ENCODE results near the gene EFNB2.

EFNB2 gene, protein sequence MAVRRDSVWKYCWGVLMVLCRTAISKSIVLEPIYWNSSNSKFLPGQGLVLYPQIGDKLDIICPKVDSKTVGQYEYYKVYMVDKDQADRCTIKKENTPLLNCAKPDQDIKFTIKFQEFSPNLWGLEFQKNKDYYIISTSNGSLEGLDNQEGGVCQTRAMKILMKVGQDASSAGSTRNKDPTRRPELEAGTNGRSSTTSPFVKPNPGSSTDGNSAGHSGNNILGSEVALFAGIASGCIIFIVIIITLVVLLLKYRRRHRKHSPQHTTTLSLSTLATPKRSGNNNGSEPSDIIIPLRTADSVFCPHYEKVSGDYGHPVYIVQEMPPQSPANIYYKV

DNA sequence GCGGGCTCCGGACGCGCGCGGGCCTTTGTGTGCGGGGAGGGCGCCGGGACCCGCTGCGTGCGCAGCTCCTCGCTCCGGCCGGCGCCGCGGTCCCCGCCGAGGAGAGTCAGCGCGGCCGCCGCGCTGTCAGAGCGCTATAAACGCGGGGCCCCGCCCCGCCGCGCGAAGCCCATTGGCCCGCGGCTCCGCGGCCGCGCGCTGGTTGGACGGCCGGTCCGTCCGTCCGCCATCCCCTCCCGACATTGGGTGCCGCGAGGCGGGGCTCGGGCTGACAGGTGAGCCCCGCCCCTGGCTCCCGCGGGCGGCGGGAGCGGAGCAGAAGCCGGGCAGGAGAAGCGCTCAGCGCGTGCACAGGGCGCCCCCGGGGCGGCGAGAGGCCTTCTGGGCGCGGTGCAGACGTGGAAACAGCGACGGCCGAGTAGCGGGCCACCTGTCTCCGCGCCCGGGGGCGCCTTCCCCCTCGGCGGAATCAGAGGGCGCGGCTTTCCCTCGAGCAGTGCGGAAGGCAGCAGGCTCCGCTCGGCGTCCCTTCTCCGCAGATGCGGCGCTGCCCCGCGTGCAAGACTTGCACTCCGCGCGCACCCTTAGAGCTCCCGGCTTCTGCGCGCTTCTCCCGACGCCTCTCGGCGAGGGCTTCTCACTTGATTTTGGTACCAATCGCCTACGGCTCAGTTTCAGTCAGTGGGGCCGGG, at the start of gene EFNB2:
Gene EFNB2 (minus strand): TSS at position 111 of the 692 bp plus-strand sequence. CDS start 698 bp downstream, outside the sequence.
- peak; percentile 95 for DNase-seq (ENCODE audit: low read depth)

DNA sequence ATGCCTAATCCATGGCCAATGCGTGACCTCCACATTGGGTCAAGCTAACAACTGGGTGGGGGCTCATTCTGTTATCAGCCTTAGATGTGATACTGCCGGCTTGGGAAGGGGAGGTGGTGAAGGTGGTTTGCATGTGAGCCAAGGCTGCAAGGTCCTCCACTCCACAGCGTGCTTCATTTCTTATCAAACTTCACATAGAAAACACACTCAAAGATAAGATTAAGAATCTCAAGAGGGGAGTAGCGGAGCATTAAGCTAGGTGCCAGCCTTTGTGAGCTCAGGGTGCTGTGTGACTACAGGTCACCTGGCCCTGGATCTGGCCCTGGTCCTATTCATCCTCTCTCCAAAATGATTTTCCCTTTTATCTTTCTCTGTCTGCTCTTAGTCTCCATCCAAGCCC, 45.8 kb upstream of the EFNB2 start:
- no peak for DNase-seq (ENCODE audit: low read depth)

DNA sequence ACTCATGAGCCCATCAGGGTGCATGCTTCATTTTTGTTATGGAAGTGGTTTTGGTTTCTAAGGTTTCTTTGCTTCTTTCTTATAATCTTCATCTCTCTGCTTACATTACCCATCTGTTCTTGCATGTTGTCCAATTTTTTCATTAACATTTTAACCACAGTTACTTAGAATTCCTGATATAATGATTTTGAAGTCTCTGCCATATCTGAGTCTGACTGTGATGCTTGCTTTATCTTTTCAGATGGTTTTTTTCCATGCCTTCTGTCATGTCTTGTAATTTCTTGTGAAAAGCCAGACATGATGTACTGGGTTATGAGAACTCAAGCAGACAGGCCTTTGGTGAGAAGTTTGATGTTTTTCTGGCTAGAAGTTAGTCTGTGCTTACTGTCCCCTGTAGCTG, 40.4 kb upstream of the EFNB2 start:
- no peak for DNase-seq (ENCODE audit: low read depth)

DNA sequence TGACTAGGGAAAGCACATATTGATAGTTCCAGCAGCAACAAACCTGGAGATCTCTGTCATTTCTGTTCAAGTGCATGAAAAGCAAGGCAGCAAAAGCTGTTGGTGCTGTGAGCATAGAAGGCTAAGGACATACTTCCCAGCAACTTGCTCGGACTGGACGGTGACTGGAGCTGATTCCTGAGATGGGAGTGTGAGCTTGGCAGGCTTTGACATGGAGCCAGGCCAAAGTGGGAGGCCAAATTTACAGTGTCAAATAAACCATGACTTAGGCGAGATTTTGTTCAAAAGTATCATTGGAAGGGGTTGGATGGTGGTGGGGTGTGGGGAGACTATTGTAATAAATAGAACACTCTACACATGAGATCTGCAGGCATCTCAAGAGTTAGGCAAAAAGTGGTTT, 38.4 kb upstream of the EFNB2 start:
- peak; percentile 37 for DNase-seq (ENCODE audit: low read depth)

DNA sequence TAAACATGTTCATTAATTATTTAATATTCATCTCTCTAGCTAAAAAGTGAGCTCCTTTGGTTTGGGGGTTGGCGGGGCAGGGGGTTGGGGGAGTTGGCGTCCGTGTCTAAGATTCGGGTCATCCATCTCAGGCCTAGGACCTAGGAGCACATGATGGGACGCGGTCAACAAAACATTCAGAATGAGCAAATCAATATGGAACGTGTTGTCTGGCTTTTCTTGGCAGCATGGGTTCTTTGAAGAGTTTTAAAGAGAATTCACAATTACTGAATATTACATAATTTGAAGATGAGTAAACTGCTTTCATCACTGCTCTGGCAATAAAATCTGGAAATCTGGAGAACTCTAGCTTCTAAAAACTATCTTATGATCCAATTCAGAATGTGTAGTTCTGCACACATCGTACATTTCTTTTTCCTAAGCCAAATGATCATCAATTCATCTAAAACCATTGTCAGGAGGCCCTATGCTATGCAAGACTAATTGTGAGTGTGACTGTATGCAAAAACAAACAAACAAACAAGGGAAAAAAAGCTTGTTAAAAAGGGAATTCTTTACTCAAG, 37.9 kb upstream of the EFNB2 start:
- DNase-seq (ENCODE audit: low read depth): peak; percentile 61

DNA sequence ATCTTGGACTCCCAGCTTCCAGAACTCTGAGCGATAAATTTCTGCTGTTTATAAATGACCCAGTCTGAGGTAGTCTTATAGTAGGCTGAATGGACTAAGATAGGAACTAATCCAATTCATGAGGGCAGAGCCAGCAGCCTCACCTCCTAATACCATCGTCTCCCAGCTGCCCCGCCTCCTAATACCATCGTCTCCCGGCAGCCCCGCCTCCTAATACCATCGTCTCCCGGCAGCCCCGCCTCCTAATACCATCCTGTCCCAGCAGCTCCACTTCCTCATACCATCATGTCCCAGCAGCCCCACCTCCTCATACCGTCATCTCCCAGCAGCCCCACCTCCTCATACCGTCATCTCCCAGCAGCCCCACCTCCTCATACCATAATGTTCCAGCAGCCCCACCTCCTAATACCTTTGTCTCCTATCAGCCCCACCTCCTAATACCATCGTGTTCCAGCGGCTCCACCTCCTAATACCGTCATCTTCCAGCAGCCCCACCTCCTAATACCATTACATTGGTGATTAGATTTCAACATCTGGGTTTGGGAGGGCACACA, 34.9 kb upstream of the EFNB2 start:
- DNase-seq (ENCODE audit: low read depth): peak; percentile 48

DNA sequence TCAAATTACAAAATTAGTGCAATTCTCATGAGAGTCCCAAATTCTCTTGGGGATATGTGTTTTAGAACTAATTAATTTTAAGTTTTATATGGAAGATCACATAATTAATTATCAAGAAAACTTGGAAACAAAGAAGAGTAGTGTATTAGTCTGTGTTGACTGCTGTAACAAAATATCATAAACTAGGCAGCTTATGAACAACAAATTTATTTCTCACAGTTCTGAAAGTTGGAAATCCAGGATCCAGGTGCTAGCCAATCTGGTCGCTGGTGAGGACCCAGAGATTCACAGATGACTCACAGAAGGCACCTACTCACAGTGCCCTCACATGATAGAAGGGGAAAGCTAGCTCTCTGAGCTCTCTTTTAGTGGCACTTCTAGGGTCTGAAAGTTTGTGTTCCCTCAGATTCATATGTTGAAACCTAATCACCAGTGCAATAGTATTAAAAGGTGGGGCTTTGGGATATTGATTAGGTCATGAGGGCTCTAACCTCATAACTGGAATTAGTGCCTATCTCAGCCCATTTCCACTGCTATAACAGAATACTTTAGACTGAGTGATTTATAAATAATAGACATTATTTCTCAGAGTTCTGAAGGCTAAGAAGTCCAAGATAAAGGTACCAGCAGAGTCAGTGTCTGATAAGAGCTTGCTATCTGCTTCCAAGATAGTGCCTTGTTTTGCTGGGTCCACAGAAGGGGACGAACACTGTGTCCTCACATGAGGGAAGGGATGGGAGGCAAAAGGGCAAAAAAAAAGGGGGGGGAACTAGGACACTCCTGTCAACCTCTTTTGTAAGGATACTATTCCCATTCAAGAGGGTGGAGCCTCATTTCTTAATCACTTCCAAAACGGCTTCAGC, 34.0 kb upstream of the EFNB2 start:
- DNase-seq (ENCODE audit: low read depth): no peak

DNA sequence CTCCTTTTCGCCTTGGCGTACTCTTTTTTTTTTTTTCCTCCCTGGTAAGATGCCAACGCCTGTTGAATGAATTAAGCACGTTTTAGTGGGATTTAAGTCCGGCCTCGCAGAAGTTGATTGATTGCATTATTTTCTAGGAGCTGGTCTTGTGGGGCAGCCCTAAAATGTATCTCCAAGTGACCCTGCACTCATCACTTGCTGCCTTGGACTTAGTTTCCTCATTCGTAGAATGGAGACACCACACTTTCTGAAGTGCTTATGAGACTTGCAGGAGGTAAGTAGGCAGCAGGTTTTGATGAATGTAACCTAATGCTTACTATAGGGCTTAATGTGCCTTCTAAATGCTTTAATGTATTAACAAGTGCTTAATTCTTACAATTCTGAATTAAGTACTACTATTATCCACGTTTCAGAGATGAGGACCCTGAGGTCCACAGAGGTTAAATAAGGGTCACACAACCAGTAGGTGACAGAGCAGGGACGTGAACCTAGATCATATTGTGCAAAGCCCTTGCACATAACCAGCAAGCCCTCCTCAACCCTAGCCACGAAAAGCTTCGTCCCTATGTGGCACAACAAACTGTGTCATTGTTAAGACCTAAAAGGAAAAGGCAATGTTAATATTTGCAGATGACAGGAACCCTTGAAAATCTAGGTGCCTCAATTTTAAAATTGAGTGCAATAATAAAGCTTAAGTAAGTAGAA, 33.0 kb upstream of the EFNB2 start:
- DNase-seq (ENCODE audit: low read depth): no peak

DNA sequence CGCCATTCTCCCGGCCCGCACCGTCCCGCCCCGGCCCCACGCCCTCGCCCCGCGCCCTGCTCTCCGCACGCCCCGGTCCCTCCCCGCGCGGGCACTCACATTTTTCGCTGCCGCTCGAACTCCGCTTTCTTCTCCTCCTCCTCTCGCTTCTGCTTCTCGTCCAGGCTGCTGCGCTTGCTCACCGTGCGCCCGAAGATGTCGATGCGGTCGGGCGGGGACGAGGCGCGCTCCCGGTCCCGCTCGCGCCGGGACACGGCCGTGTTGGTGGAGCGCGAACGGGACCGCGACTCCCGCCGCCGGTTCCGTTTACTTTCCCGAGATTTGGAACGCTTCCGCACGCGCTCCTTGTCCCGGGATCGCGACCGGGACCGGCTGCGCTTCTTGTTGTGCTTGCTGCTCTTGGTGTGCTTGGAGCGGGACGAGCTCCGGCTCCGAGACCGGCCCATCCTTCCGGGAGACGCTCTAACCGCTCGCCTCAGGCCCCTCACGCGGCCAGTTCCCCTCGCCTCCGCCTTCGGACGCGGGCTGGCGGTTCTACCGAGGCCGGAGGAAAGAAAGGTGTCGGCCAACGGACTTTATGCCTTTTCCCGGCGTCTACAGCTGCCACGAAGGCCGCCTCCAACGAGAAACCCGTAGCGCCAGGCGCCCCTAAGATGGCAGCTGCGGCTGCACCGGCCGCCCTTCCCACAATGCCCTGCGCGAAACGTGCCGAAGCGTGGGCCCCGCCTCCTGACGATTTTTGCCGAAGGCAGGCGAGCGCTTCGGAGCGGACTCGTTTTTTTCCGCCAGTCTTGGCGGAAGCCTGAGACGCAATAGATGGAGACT, 32.2 kb upstream of the EFNB2 start, which contains the start of gene ARGLU1:
Gene ARGLU1 (minus strand): TSS at position 664 of the 825 bp plus-strand sequence. CDS start 218 bp downstream, at position 446.
- peak; percentile 93 for DNase-seq (ENCODE audit: low read depth)

DNA sequence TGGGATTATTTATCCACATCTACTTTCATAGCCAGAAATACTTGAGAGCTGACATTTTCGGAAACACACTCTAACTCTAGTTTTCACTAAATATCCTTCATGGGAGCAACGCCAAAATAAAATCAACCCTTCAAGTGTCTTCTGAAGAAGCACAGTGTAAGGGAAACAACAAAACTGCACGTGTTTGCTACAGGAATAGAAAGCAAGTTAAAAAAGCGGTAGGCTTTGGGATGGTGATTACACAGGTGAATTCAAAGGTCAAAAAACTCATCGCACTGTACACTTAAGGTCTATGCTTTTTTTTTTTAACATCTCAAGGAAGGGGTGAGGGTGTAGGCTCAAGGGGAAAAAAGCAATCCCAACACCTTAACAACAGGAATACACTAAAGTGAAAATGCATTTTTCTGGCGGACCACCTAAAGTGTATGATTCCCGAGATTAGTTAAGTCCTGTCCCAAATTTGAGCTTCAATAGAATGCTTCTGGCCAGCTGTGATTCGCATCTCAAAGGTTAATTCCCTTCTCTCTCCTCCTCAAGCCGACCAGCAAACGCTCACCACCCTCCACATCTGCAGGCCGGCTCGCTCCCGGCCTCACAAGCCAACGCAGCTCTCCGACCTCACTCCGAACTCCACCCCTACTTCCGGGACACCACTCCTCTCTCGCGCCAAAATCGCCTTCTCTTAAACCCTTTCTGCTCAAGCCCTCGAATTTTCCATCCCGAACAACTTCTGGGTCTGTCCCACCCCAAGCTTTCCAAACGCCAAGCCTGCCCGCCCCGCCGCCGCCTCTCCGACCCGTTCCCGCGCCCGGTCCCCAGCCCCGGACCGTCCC, 31.4 kb upstream of the EFNB2 start:
- peak; percentile 69 for DNase-seq (ENCODE audit: low read depth)

DNA sequence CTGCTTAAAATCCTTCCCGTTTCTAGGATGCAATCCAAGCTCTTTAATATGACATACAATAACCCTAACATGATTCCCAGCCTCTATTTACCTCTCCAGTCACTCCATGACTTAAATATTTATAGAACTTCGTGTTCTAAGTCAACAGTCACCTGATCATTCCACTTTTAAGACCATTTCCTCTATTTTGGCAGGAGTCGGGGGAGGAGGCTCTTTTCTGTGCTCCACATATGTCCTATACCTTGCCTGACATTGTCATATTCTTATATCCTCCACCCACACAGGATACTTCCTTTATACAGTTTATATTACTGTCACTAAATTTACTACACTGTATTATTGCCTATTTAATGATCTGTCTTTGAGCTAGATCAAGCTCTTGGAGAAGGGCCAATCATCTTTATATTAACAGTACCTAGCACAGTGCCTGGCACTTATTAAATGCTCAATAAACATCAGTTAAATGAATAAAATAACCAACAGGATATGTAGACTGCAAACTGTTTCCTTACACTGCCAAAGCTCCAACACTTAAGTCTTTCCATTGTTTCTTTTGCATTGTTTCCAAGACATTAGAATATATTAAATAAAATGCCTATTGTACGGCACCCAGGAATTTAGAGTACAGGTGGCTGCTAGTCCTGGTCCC, 29.8 kb upstream of the EFNB2 start:
- DNase-seq (ENCODE audit: low read depth): no peak

DNA sequence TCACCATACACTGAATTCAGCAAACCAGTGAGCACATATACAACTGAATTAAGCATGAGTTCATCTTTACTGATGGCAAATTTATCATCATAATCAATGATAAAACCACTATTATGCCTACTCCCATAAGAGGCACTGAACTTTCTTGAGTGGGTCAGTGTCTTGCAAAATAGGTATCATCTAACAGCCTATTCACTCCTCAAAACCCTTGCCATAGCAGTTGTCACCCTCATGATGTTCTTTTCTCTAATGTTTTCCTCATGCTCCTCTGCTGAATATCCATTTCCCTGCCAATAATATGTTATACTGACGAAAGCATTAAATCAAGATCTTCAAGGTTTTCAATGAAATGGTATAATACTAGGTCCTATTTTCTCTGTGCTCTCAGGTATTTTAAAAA, 26.8 kb upstream of the EFNB2 start:
- DNase-seq (ENCODE audit: low read depth): no peak

DNA sequence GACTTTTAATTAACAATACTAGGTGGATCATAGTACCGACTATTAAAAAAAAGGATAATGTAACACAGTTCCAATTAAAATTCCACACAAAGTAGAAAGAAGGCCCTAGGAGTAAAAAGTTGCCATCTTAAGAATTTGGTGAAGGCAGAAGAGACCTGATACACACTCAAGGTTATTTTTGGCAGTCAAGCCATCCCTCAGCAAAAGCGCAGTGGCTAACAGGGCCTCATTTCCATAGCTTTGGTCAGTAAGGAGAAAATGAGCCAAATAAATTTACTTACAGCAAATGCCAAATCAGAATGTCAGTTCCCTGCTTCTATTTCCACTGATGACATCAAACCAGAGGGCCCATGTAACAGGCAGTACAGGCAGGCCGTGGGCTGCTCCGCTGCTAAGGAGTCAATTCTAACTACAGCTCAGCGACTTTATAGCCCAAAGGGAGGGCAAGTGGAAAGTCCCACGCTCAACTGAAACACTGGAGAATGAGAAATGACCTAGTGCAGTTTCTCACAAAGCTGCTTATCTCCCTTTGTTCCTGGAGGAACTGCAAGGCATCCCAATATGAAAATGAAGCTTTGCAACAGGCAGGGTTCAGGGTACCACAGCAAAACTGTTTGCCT, 26.2 kb upstream of the EFNB2 start:
- DNase-seq (ENCODE audit: low read depth): peak; percentile 56

DNA sequence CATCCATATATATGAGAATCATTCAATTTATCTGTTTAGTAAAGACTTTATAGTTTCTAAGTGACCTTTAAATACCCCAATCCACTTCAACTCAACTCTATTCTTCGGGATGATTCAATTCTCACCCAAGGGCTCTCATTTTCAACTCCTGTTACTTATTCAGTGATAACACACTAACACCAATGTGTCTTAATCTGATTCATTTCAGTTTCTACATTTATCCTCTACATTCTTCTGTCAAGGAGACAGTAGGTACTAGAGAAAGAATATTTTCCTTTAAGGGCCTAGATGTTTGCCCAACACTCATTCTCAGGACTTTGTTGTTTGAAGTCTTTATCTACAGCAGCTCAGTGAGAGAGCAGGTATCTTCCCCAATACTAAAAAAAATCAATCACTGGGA, 25.4 kb upstream of the EFNB2 start:
- no peak for DNase-seq (ENCODE audit: low read depth)

DNA sequence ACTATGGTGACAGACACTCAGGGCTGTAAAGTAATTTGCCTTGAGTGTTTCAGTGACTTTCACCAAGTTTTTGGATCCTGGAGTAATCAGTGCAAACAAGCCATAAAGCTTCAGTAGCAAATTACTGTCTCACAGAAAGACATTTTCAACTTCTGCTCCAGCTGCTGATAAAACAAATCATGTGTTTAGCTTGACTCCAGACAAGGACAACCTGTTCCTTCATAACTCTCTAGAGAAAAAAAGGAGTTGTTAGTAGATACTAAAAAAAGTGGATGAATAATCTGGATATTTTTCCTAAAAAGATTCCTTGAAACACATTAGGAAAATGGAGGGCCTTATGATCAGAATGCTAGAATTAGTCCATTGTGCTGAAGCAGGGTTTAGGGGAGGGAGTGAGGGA, 23.1 kb upstream of the EFNB2 start:
- DNase-seq (ENCODE audit: low read depth): no peak

DNA sequence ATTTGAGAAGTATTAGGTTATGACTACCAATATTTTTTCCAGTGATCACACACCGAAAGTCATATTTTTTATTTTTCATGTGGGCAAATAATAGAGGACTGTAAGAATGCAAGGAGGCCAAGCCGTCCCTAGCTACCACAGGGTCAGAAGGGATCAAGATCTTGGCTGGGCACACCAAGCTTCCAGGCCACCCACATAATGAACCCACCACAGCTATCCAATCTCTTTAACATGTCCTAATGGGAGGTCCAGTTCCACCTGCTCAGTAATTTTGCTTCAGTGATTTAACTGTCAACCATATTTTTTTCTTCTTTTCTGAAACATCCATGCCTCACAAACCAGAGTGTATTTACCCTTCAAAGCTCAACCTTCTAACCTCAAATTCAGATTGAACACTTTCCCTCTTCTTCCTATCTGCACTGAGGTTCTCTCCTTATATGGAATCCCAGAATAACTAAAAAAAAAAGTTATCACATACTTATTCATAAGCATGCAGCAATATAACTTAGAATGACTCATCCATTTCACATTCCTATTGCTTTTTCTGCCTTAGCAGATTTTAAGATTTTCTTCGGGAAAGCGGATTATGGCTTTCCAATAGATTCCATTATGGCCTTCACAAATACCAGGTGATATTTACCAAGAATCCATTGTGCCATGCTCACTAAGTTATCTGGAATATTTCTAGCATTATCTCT, 20.3 kb upstream of the EFNB2 start:
- DNase-seq (ENCODE audit: low read depth): peak; percentile 50

DNA sequence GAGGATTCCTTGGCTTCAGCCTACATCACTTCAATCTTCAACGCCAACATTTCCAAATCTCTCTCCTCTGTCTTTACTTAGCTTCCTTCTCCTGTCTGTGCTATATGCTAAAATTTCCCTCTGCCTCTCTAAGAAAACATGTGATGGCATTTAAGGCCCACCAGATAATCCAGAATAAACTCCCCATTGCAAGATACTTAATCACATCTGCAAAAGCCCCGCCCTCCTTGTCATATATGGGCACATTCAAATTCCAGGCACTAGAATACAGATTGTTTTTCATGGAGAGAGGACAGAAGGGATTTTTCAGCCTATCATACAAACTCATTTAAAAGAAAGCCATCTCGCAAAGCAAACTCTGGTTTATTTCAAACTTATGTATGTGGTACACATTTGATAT, 16.3 kb upstream of the EFNB2 start:
- no peak for DNase-seq (ENCODE audit: low read depth)

DNA sequence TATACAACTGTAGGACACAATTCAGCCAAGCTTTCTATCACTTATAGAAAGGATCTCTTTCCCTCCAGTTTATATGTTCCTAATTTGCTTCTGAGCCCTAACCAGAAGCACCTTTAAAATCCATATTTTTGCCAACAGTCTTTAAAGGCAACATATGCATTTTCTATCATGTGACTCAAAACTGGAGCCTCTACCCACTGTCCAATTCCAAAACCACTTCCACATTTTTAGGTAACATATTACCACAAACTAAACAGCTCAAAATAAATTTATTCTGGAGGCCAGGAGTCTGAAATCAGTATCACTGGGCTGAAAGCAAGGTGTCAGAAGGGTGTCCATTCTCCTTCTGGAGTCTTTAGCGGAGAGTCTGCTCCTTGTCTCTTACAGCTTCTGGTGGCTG, 15.9 kb upstream of the EFNB2 start:
- no peak for DNase-seq (ENCODE audit: low read depth)
